Neural cell (in vitro differentiated cells): ENCODE results near the gene SPTBN1. TPM values are rescaled to one million over a fixed set of nuclear protein-coding genes. Genes with fewer than 3 reads are reported as not detected.

Source experiments
- H2AFZ ChIP-seq: fragments of 200-600, 300-800 bp; sonication (generic), shearing (Covaris generic); 2 replicates; pipeline ENCODE4 v1.6.0; 2014; ENCODE audit warnings: low read depth, mild to moderate bottlenecking, antibody characterized with exemption, low read length, moderate library complexity
- H3F3A ChIP-seq: fragments of 200-600 bp; shearing (Covaris generic); 2 replicates; pipeline ENCODE4 v1.6.1; 2016; ENCODE audit warnings: mild to moderate bottlenecking, moderate library complexity, mixed read lengths, antibody characterized with exemption, low read length; ENCODE audit not compliant: insufficient read depth, poor library complexity, severe bottlenecking
- H3K27ac ChIP-seq: fragments of 200-600, 300-800 bp; sonication (generic), shearing (Covaris generic); 2 replicates; pipeline ENCODE4 v1.5.1; 2014; ENCODE audit warnings: mild to moderate bottlenecking, low read length, moderate library complexity
- H3K27me3 ChIP-seq: fragments of 300-800, 200-600 bp; sonication (generic), shearing (Covaris generic); 2 replicates; pipeline ENCODE4 v1.6.0; 2014; ENCODE audit warnings: mild to moderate bottlenecking, low read depth, low read length, moderate library complexity; ENCODE audit not compliant: insufficient read depth
- H3K36me3 ChIP-seq: fragments of 300-800, 200-600 bp; sonication (generic), shearing (Covaris generic); 2 replicates; pipeline ENCODE4 v1.5.1; 2014; ENCODE audit warnings: mild to moderate bottlenecking, antibody characterized with exemption, low read length, moderate library complexity; ENCODE audit not compliant: insufficient read depth
- H3K4me2 ChIP-seq: fragments of 300-800, 200-600 bp; sonication (generic), shearing (Covaris generic); 2 replicates; pipeline ENCODE4 v1.6.0; 2014; ENCODE audit warnings: mild to moderate bottlenecking, low read length
- H3K4me3 ChIP-seq: fragments of 300-800, 200-600 bp; sonication (generic), shearing (Covaris generic); 2 replicates; pipeline ENCODE4 v1.5.1; 2014; ENCODE audit warnings: mild to moderate bottlenecking, low read length, moderate library complexity
- H3K79me2 ChIP-seq: fragments of 200-600 bp; shearing (Covaris generic); replicated peaks from 2 replicates; pipeline ENCODE4 v1.6.0; 2014; ENCODE audit warnings: mild to moderate bottlenecking, low read length, moderate library complexity; ENCODE audit not compliant: insufficient read depth
- H3K9ac ChIP-seq: fragments of 300-800, 200-600 bp; sonication (generic), shearing (Covaris generic); 2 replicates; pipeline ENCODE4 v1.6.1; 2016; ENCODE audit warnings: mild to moderate bottlenecking, low read length, mixed read lengths
- H3K9me2 ChIP-seq: fragments of 200-600 bp; shearing (Covaris generic); 2 replicates; pipeline ENCODE4 v1.6.1; 2016; ENCODE audit warnings: mild to moderate bottlenecking, low read length, mixed read lengths; ENCODE audit not compliant: insufficient read depth
- H3K9me3 ChIP-seq: fragments of 200-600, 300-800 bp; sonication (generic), shearing (Covaris generic); 2 replicates; pipeline ENCODE4 v1.6.1; 2016; ENCODE audit warnings: mild to moderate bottlenecking, mixed run types, low read length, moderate library complexity, mixed read lengths
- H4K20me1 ChIP-seq: fragments of 200-600 bp; shearing (Covaris generic); 2 replicates; pipeline ENCODE4 v1.6.1; 2016; ENCODE audit warnings: mild to moderate bottlenecking, mixed run types; ENCODE audit not compliant: insufficient read depth
- CTCF ChIP-seq: fragments of 450-650 bp; IDR thresholded peaks from 2 replicates; pipeline ENCODE4 v1.5.1; 2014; ENCODE audit warnings: antibody characterized with exemption, mild to moderate bottlenecking, moderate library complexity; ENCODE audit not compliant: poor library complexity, severe bottlenecking
- EP300 ChIP-seq: fragments of 450-650 bp; conservative IDR thresholded peaks from 2 replicates; pipeline ENCODE4 v1.6.1; 2014; ENCODE audit warnings: antibody characterized with exemption, mild to moderate bottlenecking, moderate library complexity; ENCODE audit not compliant: poor library complexity, severe bottlenecking
- EZH2 ChIP-seq: fragments of 200-600, 300-800 bp; shearing (Covaris generic), sonication (generic); IDR thresholded peaks from 2 replicates; pipeline ENCODE4 v1.6.1; 2014; ENCODE audit warnings: antibody characterized with exemption, low read length, borderline replicate concordance, mild to moderate bottlenecking; ENCODE audit not compliant: insufficient read depth, poor library complexity, severe bottlenecking
- MXI1 ChIP-seq: fragments of 450-650 bp; conservative IDR thresholded peaks from 2 replicates; pipeline ENCODE4 v1.6.1; 2014; ENCODE audit warnings: antibody characterized with exemption, mild to moderate bottlenecking; ENCODE audit not compliant: poor library complexity, severe bottlenecking
- POLR2AphosphoS5 ChIP-seq: IDR thresholded peaks from 2 replicates; pipeline ENCODE4 v1.6.1; 2012
- RAD21 ChIP-seq: fragments of 450-650 bp; conservative IDR thresholded peaks from 2 replicates; pipeline ENCODE4 v1.6.1; 2014; ENCODE audit warnings: antibody characterized with exemption, mild to moderate bottlenecking, moderate library complexity
- SMC3 ChIP-seq: fragments of 450-650 bp; conservative IDR thresholded peaks from 2 replicates; pipeline ENCODE4 v1.6.1; 2014; ENCODE audit warnings: antibody characterized with exemption, mild to moderate bottlenecking, moderate library complexity; ENCODE audit not compliant: poor library complexity
- TAF1 ChIP-seq: IDR thresholded peaks from 2 replicates; pipeline ENCODE4 v1.6.1; 2012; ENCODE audit warnings: low read depth
- polyA plus RNA-seq: library from polyadenylated mRNA; depleted of rRNA; stranded (reverse); fragments of >200 nt; gene quantifications from 2 replicates; pipeline ENCODE4 v1.2.3, GENCODE V29; 2014
- TF ChIP-seq, protein P1 (sequence below): IDR thresholded peaks from 2 replicates; pipeline ENCODE4 v1.6.1; 2012; ENCODE audit warnings: borderline replicate concordance

SPTBN1 gene
- polyA plus RNA-seq, 1 donor from 2014 or later = 92.1 TPM

- Histone ChIP-seq H3K9me2 (no peaks in the 10 kb centered on the region), H4K20me1 (no peaks in the 10 kb centered on the region), H3K4me2 (no peak overlapping the region), H3K27me3 (no peaks in the 10 kb centered on the region), H3K36me3 (no peaks in the 10 kb centered on the region), H2AFZ (no peak overlapping the region), H3F3A (no peaks in the 10 kb centered on the region), H3K4me3 (no peak overlapping the region), H3K79me2 (no peaks in the 10 kb centered on the region), H3K27ac (no peak overlapping the region), H3K9ac (no peak overlapping the region), H3K9me3 (no peaks in the 10 kb centered on the region)
- TF ChIP-seq RAD21 (no peak), SMC3 (no peak), EP300 (no peak), EZH2 (no peak), TAF1 (no peak), POLR2AphosphoS5 (no peak), MXI1 (no peak), CTCF (no peak)
- TF ChIP-seq, protein P1, sequence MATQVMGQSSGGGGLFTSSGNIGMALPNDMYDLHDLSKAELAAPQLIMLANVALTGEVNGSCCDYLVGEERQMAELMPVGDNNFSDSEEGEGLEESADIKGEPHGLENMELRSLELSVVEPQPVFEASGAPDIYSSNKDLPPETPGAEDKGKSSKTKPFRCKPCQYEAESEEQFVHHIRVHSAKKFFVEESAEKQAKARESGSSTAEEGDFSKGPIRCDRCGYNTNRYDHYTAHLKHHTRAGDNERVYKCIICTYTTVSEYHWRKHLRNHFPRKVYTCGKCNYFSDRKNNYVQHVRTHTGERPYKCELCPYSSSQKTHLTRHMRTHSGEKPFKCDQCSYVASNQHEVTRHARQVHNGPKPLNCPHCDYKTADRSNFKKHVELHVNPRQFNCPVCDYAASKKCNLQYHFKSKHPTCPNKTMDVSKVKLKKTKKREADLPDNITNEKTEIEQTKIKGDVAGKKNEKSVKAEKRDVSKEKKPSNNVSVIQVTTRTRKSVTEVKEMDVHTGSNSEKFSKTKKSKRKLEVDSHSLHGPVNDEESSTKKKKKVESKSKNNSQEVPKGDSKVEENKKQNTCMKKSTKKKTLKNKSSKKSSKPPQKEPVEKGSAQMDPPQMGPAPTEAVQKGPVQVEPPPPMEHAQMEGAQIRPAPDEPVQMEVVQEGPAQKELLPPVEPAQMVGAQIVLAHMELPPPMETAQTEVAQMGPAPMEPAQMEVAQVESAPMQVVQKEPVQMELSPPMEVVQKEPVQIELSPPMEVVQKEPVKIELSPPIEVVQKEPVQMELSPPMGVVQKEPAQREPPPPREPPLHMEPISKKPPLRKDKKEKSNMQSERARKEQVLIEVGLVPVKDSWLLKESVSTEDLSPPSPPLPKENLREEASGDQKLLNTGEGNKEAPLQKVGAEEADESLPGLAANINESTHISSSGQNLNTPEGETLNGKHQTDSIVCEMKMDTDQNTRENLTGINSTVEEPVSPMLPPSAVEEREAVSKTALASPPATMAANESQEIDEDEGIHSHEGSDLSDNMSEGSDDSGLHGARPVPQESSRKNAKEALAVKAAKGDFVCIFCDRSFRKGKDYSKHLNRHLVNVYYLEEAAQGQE = no peak
Measured at GRCh38 chr2:54437588-54437987, 18.5 kb upstream of the SPTBN1 start.

GRCh38 chr2:54438271-54438670 lies 17.9 kb upstream of the SPTBN1 start:
- H3K27me3 ChIP-seq = no peaks in the 10 kb centered on the region
- H3K79me2 ChIP-seq = no peaks in the 10 kb centered on the region
- no peaks in the 10 kb centered on the region for H3F3A ChIP-seq
- no peak overlapping the region for H3K4me3 ChIP-seq
- H3K9me3 ChIP-seq = no peaks in the 10 kb centered on the region
- no peaks in the 10 kb centered on the region for H3K9me2 ChIP-seq
- no peaks in the 10 kb centered on the region for H4K20me1 ChIP-seq
- H3K36me3 ChIP-seq = no peaks in the 10 kb centered on the region
- TF ChIP-seq, protein P1 = no peak
- TF ChIP-seq SMC3 = no peak
- no peak for TF ChIP-seq MXI1
- TF ChIP-seq EZH2 = no peak
- TF ChIP-seq CTCF = no peak
- no peak for TF ChIP-seq TAF1
- no peak for TF ChIP-seq EP300
- TF ChIP-seq POLR2AphosphoS5 = no peak
- no peak for TF ChIP-seq RAD21
- H3K9ac ChIP-seq = no peak overlapping the region
- no peak overlapping the region for H2AFZ ChIP-seq
- no peak overlapping the region for H3K4me2 ChIP-seq
- H3K27ac ChIP-seq = no peak overlapping the region
